GM12878 (cell line): ENCODE data around the gene IL4. TPM values are rescaled to one million over a fixed set of nuclear protein-coding genes. Genes with fewer than 3 reads are reported as not detected.

Source experiments
- ATAC-seq: fragments of 200-7000 bp; cut with Tn5 transposase; 3 replicates; pipeline ENCODE4 v1.9.1; 2020; ENCODE audit warnings: mild to moderate bottlenecking, moderate library complexity
- BruUV-seq: library from RNA; stranded (reverse); fragments of 400-500 nt; replicated peaks from 2 replicates; lab custom pipeline; 2021; lab: Mats Ljungman, UMichigan
- CTCF ChIA-PET: fragments of 300-600 bp; sonication (Branson Sonifier 250); formaldehyde crosslinking; extraction: SDS; loops from one replicate; lab custom pipeline; 2021; ENCODE audit warnings: inconsistent platforms; lab: Yijun Ruan, JAX
- POLR2A ChIA-PET: fragments of 350-600 bp; formaldehyde crosslinking; extraction: SDS; loops from one replicate; lab custom pipeline; 2021; ENCODE audit warnings: inconsistent platforms; lab: Charles Lee
- RAD21 ChIA-PET: fragments of 300-600 bp; sonication (Branson Sonifier 250); formaldehyde crosslinking; loops from one replicate; lab custom pipeline; 2023; ENCODE audit warnings: antibody characterized with exemption; ENCODE audit not compliant: unreplicated experiment; lab: Charles Lee
- SMC1A ChIA-PET: fragments of 300-600 bp; sonication (Branson Sonifier 250); formaldehyde crosslinking; loops from one replicate; lab custom pipeline; 2023; ENCODE audit not compliant: unreplicated experiment, uncharacterized antibody; lab: Charles Lee
- DNase-seq: peaks from one replicate; pipeline ENCODE4 v3.0.0-alpha.2; 2011; ENCODE audit warnings: low read depth, low spot score
- FAIRE-seq: peaks from 3 replicates; lab custom pipeline; 2011; peaks lifted over from hg19 to GRCh38; lab: Jason Lieb, UNC
- H2AFZ ChIP-seq: 2 replicates; pipeline ENCODE4 v1.6.0; 2011; ENCODE audit warnings: low read depth, low read length, control low read depth; ENCODE audit not compliant: control insufficient read depth
- H3K27ac ChIP-seq: 2 replicates; pipeline ENCODE4 v1.5.1; 2011; ENCODE audit warnings: control low read depth; ENCODE audit not compliant: control insufficient read depth, insufficient read depth
- H3K27me3 ChIP-seq, 2 experiments: replicated peaks in 1 of 2; 2 replicates each; pipeline versions ENCODE4 v1.6.0 to v1.6.1; 2011; ENCODE audit warnings: low read length in 1 of 2; ENCODE audit not compliant: control insufficient read depth in 2 of 2, insufficient read depth in 2 of 2
- H3K36me3 ChIP-seq, 2 experiments: 2 replicates each; pipeline ENCODE4 v1.5.1; 2011; ENCODE audit warnings: low read length in 1 of 2; ENCODE audit not compliant: control insufficient read depth in 2 of 2, insufficient read depth in 2 of 2
- H3K4me1 ChIP-seq: 2 replicates; pipeline ENCODE4 v1.6.1; 2011; ENCODE audit warnings: mild to moderate bottlenecking, low read length, moderate library complexity, mixed read lengths; ENCODE audit not compliant: control insufficient read depth, insufficient read depth
- H3K4me2 ChIP-seq: 2 replicates; pipeline ENCODE4 v1.6.0; 2011; ENCODE audit warnings: control low read depth; ENCODE audit not compliant: control insufficient read depth, insufficient read depth
- H3K4me3 ChIP-seq: fragments of 200-600 bp; sonication (generic); 2 replicates; pipeline ENCODE4 v1.5.1; 2016
- H3K79me2 ChIP-seq: 2 replicates; pipeline ENCODE4 v1.6.0; 2011; ENCODE audit warnings: low read length; ENCODE audit not compliant: control insufficient read depth, insufficient read depth
- H3K9ac ChIP-seq: 2 replicates; pipeline ENCODE4 v1.8.0; 2011; ENCODE audit warnings: low read length, control low read depth, mixed read lengths; ENCODE audit not compliant: control insufficient read depth, insufficient read depth
- H3K9me3 ChIP-seq: replicated peaks from 3 replicates; pipeline ENCODE4 v1.5.1; 2011; ENCODE audit warnings: mild to moderate bottlenecking, low read length; ENCODE audit not compliant: control insufficient read depth, insufficient read depth
- H4K20me1 ChIP-seq: 2 replicates; pipeline ENCODE4 v1.6.0; 2011; ENCODE audit not compliant: control insufficient read depth, insufficient read depth
- CREM ChIP-seq: IDR thresholded peaks from 2 replicates; pipeline ENCODE4 v1.6.1; 2014; ENCODE audit warnings: antibody characterized with exemption, low read depth
- KLF5 ChIP-seq: fragments of 450-650 bp; IDR thresholded peaks from 2 replicates; pipeline ENCODE4 v1.6.1; 2014; ENCODE audit warnings: mild to moderate bottlenecking; ENCODE audit not compliant: partially characterized antibody
- MLLT1 ChIP-seq: fragments of 450-650 bp; IDR thresholded peaks from 2 replicates; pipeline ENCODE4 v1.6.1; 2016; ENCODE audit warnings: mild to moderate bottlenecking
- PBX3 ChIP-seq: IDR thresholded peaks from 2 replicates; pipeline ENCODE4 v1.6.1; 2011; ENCODE audit warnings: mild to moderate bottlenecking, low read depth, low read length, moderate library complexity; ENCODE audit not compliant: insufficient replicate concordance
- RUNX3 ChIP-seq: IDR thresholded peaks from 2 replicates; pipeline ENCODE4 v1.6.1; 2012; ENCODE audit warnings: low read length, inconsistent platforms
- ZBED1 ChIP-seq: IDR thresholded peaks from 2 replicates; pipeline ENCODE4 v1.6.1; 2016; ENCODE audit warnings: borderline replicate concordance
- ZNF384 ChIP-seq: IDR thresholded peaks from 2 replicates; pipeline ENCODE4 v1.6.1; 2012; ENCODE audit warnings: low read depth, mild to moderate bottlenecking, low read length, improper control_type of control experiment, borderline replicate concordance
- WGBS: methylation state at CpG from one replicate; pipeline ENCODE4 v1.1.6; 2016; ENCODE audit warnings: low lambda C conversion rate; ENCODE audit not compliant: insufficient replicate concordance, insufficient coverage; ENCODE audit errors: missing lambda C conversion rate; 5-methylcytosine and 5-hydroxymethylcytosine counted together
- in situ Hi-C: fragments of 300-500 bp; cut with MboI; formaldehyde crosslinking; loops from 9 replicates; pipeline ENCODE4 v1.14.3; 2018; ENCODE audit warnings: mixed read lengths
- intact Hi-C: fragments of 100-400 bp; cut with micrococcal nuclease; formaldehyde crosslinking; loops from one replicate; pipeline ENCODE4 v1.14.2; 2022; ENCODE audit not compliant: unreplicated experiment
- polyA plus RNA-seq, 11 experiments: library from polyadenylated mRNA; depleted of rRNA in 4 of 11; unstranded in 6 of 11; stranded (reverse) in 5 of 11; fragments of >200 nt; fragmentation: Nextera tagmentation in 4 of 11; fragmentation: Illumina TruSeq in 1 of 11; extraction: Ambion mirVana in 4 of 11; extraction: Trizol in 1 of 11; gene quantifications; 1 replicate in 1 of 11; 2 replicates in 10 of 11; pipeline versions ENCODE4 v1.2.1 to v1.2.3, GENCODE V29; 2011 to 2016; ENCODE audit warnings: inconsistent platforms in 2 of 11, missing spikeins in 2 of 11, low read depth in 1 of 11
- total RNA-seq, 4 experiments: library from RNA; depleted of rRNA in 3 of 4; stranded (reverse); fragments of >200 nt in 3 of 4; fragmentation: Illumina TruSeq in 1 of 4; extraction: Trizol in 1 of 4; gene quantifications; 2 replicates each; pipeline versions ENCODE4 v1.2.1 to v1.2.3, GENCODE V29; 2013 to 2021
- TF ChIP-seq, protein P1 (sequence below): fragments of 450-650 bp; formaldehyde crosslinking; IDR thresholded peaks from 2 replicates; pipeline ENCODE4 v1.4.0; 2022; ENCODE audit warnings: mild to moderate bottlenecking, moderate library complexity

The IL4 gene
- total and polyA plus RNA-seq, 10 of the 15 experiments (the other 5 are each of a cell fraction or from before 2014, with no cell fraction given), result 0.20 to 0.80 (median 0.50) TPM; not detected in 7

- Histone ChIP-seq H3K9me3 (no peaks in the 10 kb centered on the region), H3K27me3 (no peaks in the 10 kb centered on the region), H3K79me2 (no peaks in the 10 kb centered on the region), H3K9ac (no peak overlapping the region), H3K4me2 (no peak overlapping the region), H3K4me1 (no peaks in the 10 kb centered on the region), H3K4me3 (no peak overlapping the region), H4K20me1 (no peaks in the 10 kb centered on the region), H3K27ac (no peak overlapping the region), H3K36me3 (no peaks in the 10 kb centered on the region), H2AFZ (no peak overlapping the region)
- intact Hi-C loops (no loop called here), in situ Hi-C loops (no loop called here)
- TF ChIP-seq CREM (no peak), PBX3 (no peak), RUNX3 (no peak)
- ChIA-PET CTCF (interaction anchor here (0.5 to 1.4 kb wide), 3 partner anchors 10 to 275 kb away, joined by 3 read pairs; no protein-coding TSS in a partner anchor), SMC1A (interaction anchor here (0.8 to 4.0 kb wide), 5 partner anchors 9 to 81 kb away, joined by 3 to 31 read pairs (median 4); partner anchors contain the start of gene KIF3A), POLR2A (interaction anchor here (0.5 to 1.9 kb wide), 2 partner anchors 18 to 321 kb away, joined by 3 to 6 read pairs; no protein-coding TSS in a partner anchor), RAD21 (interaction anchor here (0.6 to 1.4 kb wide), 3 partner anchors 55 to 268 kb away, joined by 3 to 5 read pairs (median 3); no protein-coding TSS in a partner anchor)
- FAIRE-seq (no peak), ATAC-seq (no peak), DNase-seq (no peak)
- BruUV-seq, result no TSS peak
- 75% methylated on average over 2 of the region's 2 CpGs for WGBS
Observed at GRCh38 chr5:132725745-132726144, 52.0 kb downstream of the IL4 start.

GRCh38 chr5:132729896-132730295 is 56.1 kb downstream of the IL4 start:
- no peaks in the 10 kb centered on the region for H3K27me3 ChIP-seq
- H3K4me1 ChIP-seq, result no peaks in the 10 kb centered on the region
- H4K20me1 ChIP-seq, result no peaks in the 10 kb centered on the region
- ChIA-PET SMC1A (interaction anchor here (0.5 to 1.8 kb wide), 5 partner anchors 9 to 142 kb away, joined by 3 to 5 read pairs (median 3); no protein-coding TSS in a partner anchor), CTCF (interaction anchor here (0.9 to 1.8 kb wide), 6 partner anchors 12 to 90 kb away, joined by 3 to 6 read pairs (median 4); no protein-coding TSS in a partner anchor), RAD21 (interaction anchor here (0.5 to 1.5 kb wide), 7 partner anchors 13 to 1653 kb away, joined by 3 to 7 read pairs (median 3); partner anchors contain the start of gene SOWAHA), POLR2A (interaction anchor here (0.7 to 2.6 kb wide), 5 partner anchors 13 to 69 kb away, joined by 3 to 11 read pairs (median 4); no protein-coding TSS in a partner anchor)
- no peak overlapping the region for H3K4me2 ChIP-seq
- TF ChIP-seq ZBED1 (no peak), ZNF384 (no peak), MLLT1 (peak; percentile 93), KLF5 (no peak)
- TF ChIP-seq, protein P1, sequence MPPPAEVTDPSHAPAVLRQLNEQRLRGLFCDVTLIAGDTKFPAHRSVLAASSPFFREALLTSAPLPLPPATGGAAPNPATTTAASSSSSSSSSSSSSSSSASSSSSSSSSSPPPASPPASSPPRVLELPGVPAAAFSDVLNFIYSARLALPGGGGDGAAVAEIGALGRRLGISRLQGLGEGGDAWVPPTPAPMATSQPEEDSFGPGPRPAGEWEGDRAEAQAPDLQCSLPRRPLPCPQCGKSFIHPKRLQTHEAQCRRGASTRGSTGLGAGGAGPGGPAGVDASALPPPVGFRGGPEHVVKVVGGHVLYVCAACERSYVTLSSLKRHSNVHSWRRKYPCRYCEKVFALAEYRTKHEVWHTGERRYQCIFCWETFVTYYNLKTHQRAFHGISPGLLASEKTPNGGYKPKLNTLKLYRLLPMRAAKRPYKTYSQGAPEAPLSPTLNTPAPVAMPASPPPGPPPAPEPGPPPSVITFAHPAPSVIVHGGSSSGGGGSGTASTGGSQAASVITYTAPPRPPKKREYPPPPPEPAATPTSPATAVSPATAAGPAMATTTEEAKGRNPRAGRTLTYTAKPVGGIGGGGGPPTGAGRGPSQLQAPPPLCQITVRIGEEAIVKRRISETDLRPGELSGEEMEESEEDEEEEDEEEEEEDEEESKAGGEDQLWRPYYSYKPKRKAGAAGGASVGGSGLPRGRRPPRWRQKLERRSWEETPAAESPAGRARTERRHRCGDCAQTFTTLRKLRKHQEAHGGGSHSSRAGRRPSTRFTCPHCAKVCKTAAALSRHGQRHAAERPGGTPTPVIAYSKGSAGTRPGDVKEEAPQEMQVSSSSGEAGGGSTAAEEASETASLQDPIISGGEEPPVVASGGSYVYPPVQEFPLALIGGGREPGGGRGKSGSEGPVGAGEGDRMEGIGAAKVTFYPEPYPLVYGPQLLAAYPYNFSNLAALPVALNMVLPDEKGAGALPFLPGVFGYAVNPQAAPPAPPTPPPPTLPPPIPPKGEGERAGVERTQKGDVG (CRISPR knock-in tag), result no peak
- intact Hi-C loops (no loop called here), in situ Hi-C loops (no loop called here)
- WGBS, result 98% methylated on average over 10 of the region's 10 CpGs
- BruUV-seq, result no TSS peak
- FAIRE-seq (no peak), DNase-seq (no peak), ATAC-seq (no peak)
- no peak overlapping the region for H3K27ac ChIP-seq
- no peak overlapping the region for H3K4me3 ChIP-seq
- peaks cover 2% of the 10 kb centered on the region; the same call in 1 of the 2 replicates for H3K79me2 ChIP-seq
- no peaks in the 10 kb centered on the region for H3K36me3 ChIP-seq
- no peak overlapping the region for H3K9ac ChIP-seq
- no peaks in the 10 kb centered on the region for H3K9me3 ChIP-seq
- H2AFZ ChIP-seq, result no peak overlapping the region
